ENCODE results near the gene IZUMO4. TPM values are rescaled to one million over a fixed set of nuclear protein-coding genes. Genes with fewer than 3 reads are reported as not detected.
"Not testable (repeated sequence)": the region's sequence is repeated elsewhere in the genome, so short reads cannot be mapped to it uniquely, and the experiment has no call there.

The IZUMO4 gene
- total RNA-seq, 4 donors from 2014 or later: 1.5 to 86.1 (median 5.7) TPM

DNA sequence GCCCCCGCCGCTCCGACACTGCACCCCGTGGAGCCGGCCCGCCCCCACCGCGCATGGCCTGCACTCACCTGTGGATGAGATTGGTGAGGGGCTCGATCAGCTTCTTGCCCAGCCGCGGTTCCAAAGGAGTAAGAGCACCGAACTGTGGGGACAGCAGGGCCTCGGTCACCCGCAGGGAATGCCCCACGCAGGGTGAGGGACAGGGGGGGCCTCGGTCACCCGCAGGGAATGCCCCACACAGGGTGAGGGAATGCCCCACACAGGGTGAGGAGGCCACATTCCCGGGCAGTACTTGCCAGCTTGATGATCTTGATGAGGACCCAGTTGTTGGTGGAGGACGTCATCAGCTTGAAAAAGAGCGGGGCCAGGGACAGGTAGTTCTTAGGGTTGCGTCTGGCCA lies 32.3 kb downstream of the IZUMO4 start:
- no peak overlapping the region for H3K27ac ChIP-seq
- no peaks in the 10 kb centered on the region for H3K27me3 ChIP-seq
- no peaks in the 10 kb centered on the region for H3K9me3 ChIP-seq
- TF ChIP-seq CTCF (IDR thresholded peaks at IDR 0.05) (no peak), POLR2A (IDR thresholded peaks at IDR 0.05) (no peak)
- no peaks in the 10 kb centered on the region for H3K4me1 ChIP-seq
- intact Hi-C loops (cut with DNase I; ENCODE audit: low total_unique reads): no loop called here
- H3K36me3 ChIP-seq: no peaks in the 10 kb centered on the region
- H3K4me3 ChIP-seq: no peak overlapping the region
- DNase-seq: no peak

GRCh38 chr19:2129486-2129885 lies 32.8 kb downstream of the IZUMO4 start:
- no peaks in the 10 kb centered on the region for H3K9me3 ChIP-seq
- no peak overlapping the region for H3K4me3 ChIP-seq
- TF ChIP-seq POLR2A (IDR thresholded peaks at IDR 0.05): no peak
- no peak for TF ChIP-seq CTCF (IDR thresholded peaks at IDR 0.05)
- H3K27me3 ChIP-seq: no peaks in the 10 kb centered on the region
- no peak for DNase-seq
- intact Hi-C loops (cut with DNase I; ENCODE audit: low total_unique reads): no loop called here
- no peaks in the 10 kb centered on the region for H3K4me1 ChIP-seq
- H3K36me3 ChIP-seq: no peaks in the 10 kb centered on the region
- no peak overlapping the region for H3K27ac ChIP-seq

DNA sequence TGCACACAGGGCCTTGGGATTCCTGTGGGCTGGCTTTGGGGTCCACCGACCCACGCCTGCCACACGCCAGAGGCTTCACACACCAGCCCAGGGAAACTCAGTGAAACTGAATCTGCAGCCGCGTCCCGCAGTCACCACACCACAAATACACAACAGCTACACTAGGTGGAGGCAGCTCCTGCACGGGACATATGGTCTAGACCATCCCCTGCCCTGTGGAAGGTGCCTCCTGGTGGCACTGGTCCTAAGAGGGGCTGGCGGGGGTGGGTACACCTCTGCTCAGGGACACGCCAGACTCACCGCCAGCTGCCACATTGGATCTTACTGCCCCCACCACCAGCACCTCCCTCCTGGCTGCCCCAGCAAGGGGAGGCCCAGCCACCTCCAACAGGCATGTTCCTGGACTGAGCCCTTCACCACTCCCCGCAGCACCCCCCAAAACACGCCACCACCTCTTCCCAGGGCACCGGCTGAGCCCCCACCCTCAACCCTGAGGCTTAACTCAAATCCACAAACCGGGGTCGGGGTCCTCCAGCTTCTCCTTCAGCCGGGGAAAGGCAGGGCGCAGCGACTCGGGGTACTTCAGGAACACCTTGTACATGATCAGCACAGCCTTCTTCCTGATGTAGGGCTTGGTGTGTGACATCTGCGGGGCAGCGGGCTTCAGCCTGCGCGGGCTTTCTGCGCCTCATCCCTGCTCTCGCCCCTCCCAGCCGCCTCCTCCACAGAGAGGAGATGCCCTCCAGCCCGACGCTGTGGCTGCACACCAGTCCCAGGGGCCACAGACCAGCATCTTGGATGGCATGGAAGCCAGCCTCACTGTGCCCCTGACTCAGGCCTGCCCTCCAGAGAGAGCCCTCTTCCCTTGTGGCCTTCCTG lies 33.4 kb downstream of the IZUMO4 start:
- Histone ChIP-seq H3K36me3 (no peaks in the 10 kb centered on the region), H3K4me1 (no peaks in the 10 kb centered on the region), H3K27ac (no peak overlapping the region), H3K4me3 (no peak overlapping the region), H3K9me3 (no peaks in the 10 kb centered on the region), H3K27me3 (no peaks in the 10 kb centered on the region)
- no peak for DNase-seq
- intact Hi-C loops (cut with DNase I; ENCODE audit: low total_unique reads): no loop called here
- TF ChIP-seq CTCF (IDR thresholded peaks at IDR 0.05): no peak
- no peak for TF ChIP-seq POLR2A (IDR thresholded peaks at IDR 0.05)

- H3K27me3 ChIP-seq; H3K27ac ChIP-seq; DNase-seq; intact Hi-C loops (cut with DNase I; ENCODE audit: low total_unique reads); H3K9me3 ChIP-seq; H3K4me1 ChIP-seq; H3K36me3 ChIP-seq; H3K4me3 ChIP-seq: not testable (repeated sequence)
Measured at GRCh38 chr19:2131012-2131975, 34.6 kb downstream of the IZUMO4 start.

GRCh38 chr19:2132191-2132590 lies 35.5 kb downstream of the IZUMO4 start:
- Histone ChIP-seq H3K9me3 (no peaks in the 10 kb centered on the region), H3K36me3 (no peaks in the 10 kb centered on the region), H3K4me1 (no peaks in the 10 kb centered on the region), H3K4me3 (no peak overlapping the region), H3K27ac (no peak overlapping the region), H3K27me3 (no peaks in the 10 kb centered on the region)
- no peak for DNase-seq
- TF ChIP-seq CTCF (IDR thresholded peaks at IDR 0.05) (no peak), POLR2A (IDR thresholded peaks at IDR 0.05) (no peak)
- intact Hi-C loops (cut with DNase I; ENCODE audit: low total_unique reads): no loop called here
